HAP-1 (cell line): Measurements from ENCODE around the gene ACER3.
"Not testable (repeated sequence)": the region's sequence is repeated elsewhere in the genome, so short reads cannot be mapped to it uniquely, and the experiment has no call there.

Experiments used
- DNase-seq, 2 experiments: peaks; one replicate each; pipeline ENCODE4 v3.0.0-alpha.2; 2016 to 2020; ENCODE audit warnings: low spot score in 2 of 2
- H3K27me3 ChIP-seq: fragments of 250-450 bp; sonication (Bioruptor Pico); 2 replicates; pipeline ENCODE4 v1.5.1; 2020; ENCODE audit warnings: low read depth, mild to moderate bottlenecking, moderate library complexity
- H3K36me3 ChIP-seq: fragments of 250-450 bp; sonication (Bioruptor Pico); replicated peaks from 2 replicates; pipeline ENCODE4 v1.5.1; 2020; ENCODE audit warnings: mild to moderate bottlenecking
- H3K4me1 ChIP-seq: fragments of 250-450 bp; sonication (Bioruptor Pico); 2 replicates; pipeline ENCODE4 v1.5.1; 2020; ENCODE audit warnings: mild to moderate bottlenecking
- H3K4me3 ChIP-seq: fragments of 250-450 bp; sonication (Bioruptor Pico); 2 replicates; pipeline ENCODE4 v1.5.1; 2020; ENCODE audit warnings: mild to moderate bottlenecking, moderate library complexity
- H3K9me3 ChIP-seq: fragments of 250-450 bp; sonication (Bioruptor Pico); 2 replicates; pipeline ENCODE4 v1.5.1; 2020; ENCODE audit warnings: mild to moderate bottlenecking, moderate library complexity
- in situ Hi-C: fragments of 300-500 bp; cut with MboI; formaldehyde crosslinking; loops from 3 replicates; pipeline ENCODE4 v1.14.3; 2020; ENCODE audit warnings: low sequenced_read_pairs, inconsistent platforms, mixed read lengths

Gene ACER3

DNA sequence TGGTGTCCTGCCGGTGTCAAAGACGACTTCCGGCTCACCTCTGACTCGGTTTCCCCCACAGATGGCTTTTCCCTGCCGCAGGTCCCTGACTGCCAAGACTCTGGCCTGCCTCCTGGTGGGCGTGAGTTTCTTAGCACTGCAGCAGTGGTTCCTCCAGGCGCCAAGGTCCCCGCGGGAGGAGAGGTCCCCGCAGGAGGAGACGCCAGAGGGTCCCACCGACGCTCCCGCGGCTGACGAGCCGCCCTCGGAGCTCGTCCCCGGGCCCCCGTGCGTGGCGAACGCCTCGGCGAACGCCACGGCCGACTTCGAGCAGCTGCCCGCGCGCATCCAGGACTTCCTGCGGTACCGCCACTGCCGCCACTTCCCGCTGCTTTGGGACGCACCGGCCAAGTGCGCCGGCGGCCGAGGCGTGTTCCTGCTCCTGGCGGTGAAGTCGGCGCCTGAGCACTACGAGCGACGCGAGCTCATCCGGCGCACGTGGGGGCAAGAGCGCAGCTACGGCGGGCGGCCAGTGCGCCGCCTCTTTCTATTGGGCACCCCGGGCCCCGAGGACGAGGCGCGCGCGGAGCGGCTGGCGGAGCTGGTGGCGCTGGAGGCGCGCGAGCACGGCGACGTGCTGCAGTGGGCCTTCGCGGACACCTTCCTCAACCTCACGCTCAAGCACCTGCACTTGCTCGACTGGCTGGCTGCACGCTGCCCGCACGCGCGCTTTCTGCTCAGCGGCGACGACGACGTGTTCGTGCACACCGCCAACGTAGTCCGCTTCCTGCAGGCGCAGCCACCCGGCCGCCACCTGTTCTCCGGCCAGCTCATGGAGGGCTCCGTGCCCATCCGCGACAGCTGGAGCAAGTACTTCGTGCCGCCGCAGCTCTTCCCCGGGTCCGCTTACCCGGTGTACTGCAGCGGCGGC lies 179.0 kb downstream of the ACER3 start:
- DNase-seq = no peak
- H3K4me3 ChIP-seq = no peak overlapping the region
- in situ Hi-C loops = no loop called here
- no peaks in the 10 kb centered on the region; the same call in 1 of the 2 replicates for H3K27me3 ChIP-seq
- no peaks in the 10 kb centered on the region for H3K36me3 ChIP-seq
- no peaks in the 10 kb centered on the region for H3K9me3 ChIP-seq
- H3K4me1 ChIP-seq = no peaks in the 10 kb centered on the region

- no peak overlapping the region for H3K4me3 ChIP-seq
- H3K4me1 ChIP-seq = no peaks in the 10 kb centered on the region
- in situ Hi-C loops = no loop called here
- no peaks in the 10 kb centered on the region for H3K36me3 ChIP-seq
- H3K27me3 ChIP-seq = no peaks in the 10 kb centered on the region
- DNase-seq = no peak
- H3K9me3 ChIP-seq = no peaks in the 10 kb centered on the region
Measured at GRCh38 chr11:77040401-77040777, 179.7 kb downstream of the ACER3 start.

DNA sequence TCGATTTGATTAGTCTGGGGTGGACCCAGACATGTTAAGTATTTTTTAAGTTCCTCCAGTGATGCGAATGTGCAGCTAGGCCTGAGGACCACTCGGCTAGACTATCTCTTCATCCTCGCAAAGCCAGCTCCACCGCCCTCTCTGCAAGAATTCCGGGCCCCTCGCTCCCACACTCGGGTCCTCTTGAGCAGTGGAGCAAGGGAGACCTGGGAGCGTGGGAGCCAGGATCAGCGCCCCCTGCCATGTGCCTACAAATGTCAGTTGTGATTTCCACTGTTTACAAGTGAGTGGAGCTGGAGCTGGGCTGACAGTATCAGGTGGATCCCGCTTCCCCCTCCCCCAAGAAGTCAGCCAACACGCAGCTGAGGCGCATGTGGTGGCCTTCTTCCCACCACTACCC lies 180.2 kb downstream of the ACER3 start:
- no peak for DNase-seq
- H3K4me3 ChIP-seq = no peak overlapping the region
- in situ Hi-C loops = no loop called here
- H3K36me3 ChIP-seq = no peaks in the 10 kb centered on the region
- no peaks in the 10 kb centered on the region for H3K4me1 ChIP-seq
- no peaks in the 10 kb centered on the region for H3K9me3 ChIP-seq
- no peaks in the 10 kb centered on the region for H3K27me3 ChIP-seq

- Histone ChIP-seq H3K4me3 (no peak overlapping the region), H3K4me1 (0 out of 2 replicates have a peak, but pooled peaks cover 6% of the 10 kb centered on the region), H3K27me3 (no peaks in the 10 kb centered on the region), H3K9me3 (no peaks in the 10 kb centered on the region), H3K36me3 (no peaks in the 10 kb centered on the region)
- DNase-seq = no peak
- in situ Hi-C loops = no loop called here
Measured at GRCh38 chr11:77042111-77042726, 181.5 kb downstream of the ACER3 start.

DNA sequence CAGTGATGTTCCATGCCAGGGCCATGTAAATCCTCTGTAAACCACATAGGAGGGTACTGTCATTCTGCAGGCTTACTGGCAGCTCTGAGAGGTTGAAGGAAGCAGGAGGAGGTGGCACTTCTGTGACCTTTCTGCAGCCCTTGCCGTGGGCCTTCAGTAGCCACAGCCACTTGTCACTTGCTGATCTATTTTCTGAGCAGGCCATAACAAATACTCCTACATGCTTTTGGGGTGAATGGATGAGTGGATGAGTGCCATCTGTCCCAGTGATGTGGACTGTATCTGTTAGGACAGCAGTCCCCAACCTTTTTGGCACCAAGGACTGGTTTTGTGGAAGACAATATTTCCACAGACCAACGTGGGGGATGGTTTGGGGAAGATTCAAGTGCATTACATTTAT lies 183.6 kb downstream of the ACER3 start:
- Histone ChIP-seq H3K36me3 (no peaks in the 10 kb centered on the region), H3K9me3 (no peaks in the 10 kb centered on the region), H3K4me1 (peaks cover 17% of the 10 kb centered on the region), H3K4me3 (no peak overlapping the region), H3K27me3 (no peaks in the 10 kb centered on the region)
- no peak for DNase-seq
- in situ Hi-C loops = no loop called here

- H3K4me1 ChIP-seq = peaks cover 19% of the 10 kb centered on the region
- in situ Hi-C loops = loop anchor here (5.0 kb wide), 1 partner anchor 47 kb away; no protein-coding TSS in a partner anchor
- H3K27me3 ChIP-seq = no peaks in the 10 kb centered on the region
Measured at GRCh38 chr11:77044886-77045285, 184.2 kb downstream of the ACER3 start.

DNA sequence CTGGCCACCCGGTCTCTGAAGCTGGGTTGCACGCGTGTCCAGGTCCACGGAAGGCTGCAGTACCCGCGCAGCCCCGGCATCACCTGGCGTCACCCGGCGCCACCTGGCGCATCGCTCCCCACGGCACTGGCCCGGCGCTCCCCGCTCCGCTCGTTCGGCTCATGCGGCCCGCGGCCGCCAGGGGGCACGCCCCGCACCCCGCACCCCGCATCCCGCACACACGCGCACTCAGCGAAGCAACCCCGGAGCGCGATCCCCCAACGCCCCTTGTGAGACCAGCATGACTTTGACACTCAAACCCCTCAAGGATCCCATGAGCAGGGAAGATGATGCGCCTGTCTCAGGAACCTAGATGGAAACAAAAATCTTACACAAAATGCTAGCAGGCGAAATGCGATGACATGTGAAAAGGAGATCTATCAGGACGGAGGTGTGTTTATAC lies 185.4 kb downstream of the ACER3 start:
- in situ Hi-C loops = loop anchor here (5.0 kb wide), 1 partner anchor 46 kb away; no protein-coding TSS in a partner anchor
- Histone ChIP-seq H3K27me3 (no peaks in the 10 kb centered on the region), H3K4me3 (peak overlapping the region; percentile 10), H3K36me3 (no peaks in the 10 kb centered on the region), H3K4me1 (peaks cover 19% of the 10 kb centered on the region), H3K9me3 (no peaks in the 10 kb centered on the region)
- DNase-seq = peak; percentile 35 to 79

More at GRCh38 chr11:77044886-77045285, 184.2 kb downstream of the ACER3 start:
- no peaks in the 10 kb centered on the region for H3K9me3 ChIP-seq
- no peaks in the 10 kb centered on the region for H3K36me3 ChIP-seq
- no peak overlapping the region for H3K4me3 ChIP-seq
- no peak for DNase-seq

DNA sequence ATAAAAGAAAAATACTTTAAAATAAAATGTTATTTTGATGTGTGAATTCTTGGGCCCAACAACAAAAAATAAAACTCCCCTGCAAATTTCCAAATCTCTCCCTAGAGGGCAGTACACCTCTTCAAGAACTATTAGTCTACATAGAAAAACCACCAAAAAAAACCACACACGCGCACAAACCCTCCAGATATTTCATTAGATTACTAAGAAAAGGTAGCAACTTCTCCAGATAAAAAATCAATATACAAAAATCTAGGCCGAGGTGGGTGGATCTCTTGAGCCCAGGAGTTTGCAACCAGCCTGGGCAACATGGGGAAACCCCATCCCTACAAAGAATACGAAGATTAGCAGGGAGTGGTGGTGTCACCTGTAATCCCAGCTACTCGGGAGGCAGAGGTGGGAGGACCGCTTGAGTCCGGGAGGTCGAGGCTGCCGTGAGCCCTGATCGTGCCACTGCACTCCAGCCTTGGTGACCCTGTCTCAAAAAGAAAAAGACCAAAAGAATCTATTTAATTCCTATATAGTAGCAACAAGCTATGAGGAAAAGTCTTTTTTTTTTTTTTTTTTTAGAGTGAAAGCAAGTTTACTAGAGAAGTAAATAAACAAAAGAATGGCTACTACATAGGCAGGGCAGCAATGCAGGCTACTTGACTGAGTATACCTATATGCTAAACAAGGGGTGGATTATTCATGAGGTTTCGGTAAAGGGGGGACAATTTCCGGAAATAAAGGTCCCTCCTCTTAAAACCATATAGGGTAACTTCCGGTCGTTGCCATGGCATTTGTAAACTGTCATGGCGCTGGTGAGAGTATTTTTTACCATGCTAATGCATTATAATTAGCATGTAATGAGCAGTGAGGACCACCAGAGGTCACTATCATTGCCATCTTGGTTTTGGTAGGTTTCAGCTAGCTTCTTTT lies 186.5 kb downstream of the ACER3 start:
- H3K9me3 ChIP-seq = no peaks in the 10 kb centered on the region
- H3K36me3 ChIP-seq = no peaks in the 10 kb centered on the region
- no peaks in the 10 kb centered on the region for H3K27me3 ChIP-seq
- peak; percentile 85 for DNase-seq
- in situ Hi-C loops = loop anchor here (5.0 kb wide), 1 partner anchor 45 kb away; no protein-coding TSS in a partner anchor
- peaks cover 19% of the 10 kb centered on the region for H3K4me1 ChIP-seq
- H3K4me3 ChIP-seq = peak overlapping the region; percentile 14

GRCh38 chr11:77047928-77048446 lies 187.3 kb downstream of the ACER3 start:
- not testable (repeated sequence) for DNase-seq, H3K36me3 ChIP-seq, H3K9me3 ChIP-seq, H3K27me3 ChIP-seq, H3K4me3 ChIP-seq
- peaks cover 19% of the 10 kb centered on the region for H3K4me1 ChIP-seq
- in situ Hi-C loops = loop anchor here (5.0 kb wide), 1 partner anchor 44 kb away; no protein-coding TSS in a partner anchor

- in situ Hi-C loops = loop anchor here (5.0 kb wide), 1 partner anchor 43 kb away; no protein-coding TSS in a partner anchor
- Histone ChIP-seq H3K4me1 (peaks cover 26% of the 10 kb centered on the region), H3K36me3 (no peaks in the 10 kb centered on the region), H3K4me3 (no peak overlapping the region), H3K9me3 (no peaks in the 10 kb centered on the region), H3K27me3 (no peaks in the 10 kb centered on the region)
- peak; percentile 48 to 53 for DNase-seq
Measured at GRCh38 chr11:77049026-77049425, 188.3 kb downstream of the ACER3 start.

DNA sequence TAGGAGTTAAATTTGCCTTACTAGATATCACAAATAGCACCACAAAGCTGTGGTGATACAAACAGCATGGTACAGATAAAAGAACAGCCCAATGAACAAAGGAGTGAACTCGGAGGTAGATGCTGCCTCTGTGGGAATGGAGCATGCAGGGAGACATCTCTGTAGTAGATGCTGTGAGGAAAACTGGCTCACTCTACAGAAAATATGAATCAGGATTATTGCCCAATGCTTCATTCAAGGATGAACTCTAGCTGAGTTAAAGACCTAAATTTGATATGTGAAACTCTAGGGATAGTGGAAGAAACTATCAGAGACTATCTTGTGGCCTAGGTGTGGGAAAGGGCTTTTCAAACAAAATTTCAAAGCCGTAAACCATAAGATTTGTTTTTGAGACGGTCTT lies 190.8 kb downstream of the ACER3 start:
- 0 out of 2 replicates have a peak, but pooled peaks cover 2% of the 10 kb centered on the region for H3K9me3 ChIP-seq
- in situ Hi-C loops = no loop called here
- H3K4me3 ChIP-seq = no peak overlapping the region
- no peaks in the 10 kb centered on the region for H3K36me3 ChIP-seq
- no peak for DNase-seq
- H3K4me1 ChIP-seq = peaks cover 24% of the 10 kb centered on the region
- no peaks in the 10 kb centered on the region for H3K27me3 ChIP-seq

DNA sequence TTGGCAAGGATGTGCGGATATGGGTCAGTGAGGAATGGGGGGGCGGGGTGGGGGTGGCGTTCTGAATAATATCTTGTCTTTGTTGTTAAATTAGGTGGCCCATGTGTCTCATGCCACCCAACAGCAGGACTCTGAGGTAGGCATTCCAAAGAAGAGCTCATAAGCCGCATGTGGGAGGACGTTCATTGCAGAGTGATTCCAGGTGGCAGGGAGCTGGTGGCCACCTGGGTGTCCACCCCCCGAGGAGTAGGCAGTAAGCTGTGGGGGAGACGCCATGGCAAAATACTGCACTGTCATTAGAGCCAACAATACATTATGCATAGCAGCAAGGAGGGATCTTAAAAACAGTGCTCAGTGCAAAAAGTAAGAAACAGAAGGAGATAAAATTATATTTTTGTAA lies 191.8 kb downstream of the ACER3 start:
- H3K4me3 ChIP-seq = no peak overlapping the region
- H3K27me3 ChIP-seq = no peaks in the 10 kb centered on the region
- no peak for DNase-seq
- in situ Hi-C loops = no loop called here
- 0 out of 2 replicates have a peak, but pooled peaks cover 7% of the 10 kb centered on the region for H3K9me3 ChIP-seq
- H3K36me3 ChIP-seq = no peaks in the 10 kb centered on the region
- H3K4me1 ChIP-seq = peaks cover 17% of the 10 kb centered on the region
